Small intestine (tissue), 7 donors: ENCODE measurements around the gene LRPAP1. TPM values are rescaled to one million over a fixed set of nuclear protein-coding genes. Genes with fewer than 3 reads are reported as not detected.

Experiments used
- DNase-seq, 2 donors: peaks; one replicate each; pipeline versions ENCODE4 v3.0.0 to v3.0.0-alpha.2; 2013
- FAIRE-seq: peaks from 2 replicates; lab custom pipeline; 2012; peaks lifted over from hg19 to GRCh38; lab: Jason Lieb, UNC
- H3K27ac ChIP-seq, 3 donors: one replicate each; pipeline ENCODE4 v1.5.1; 2013; ENCODE audit warnings: low read length in 2 of 3, mild to moderate bottlenecking in 2 of 3, control low read depth in 1 of 3, inconsistent platforms in 1 of 3, low read depth in 1 of 3, moderate library complexity in 1 of 3
- H3K27me3 ChIP-seq, 3 donors: one replicate each; pipeline ENCODE4 v1.6.1; 2013; ENCODE audit warnings: low read length in 3 of 3, inconsistent platforms in 1 of 3; ENCODE audit not compliant: control insufficient read depth in 3 of 3, insufficient read depth in 3 of 3
- H3K36me3 ChIP-seq, 3 donors: one replicate each; pipeline ENCODE4 v1.6.1; 2013; ENCODE audit warnings: low read length in 3 of 3, inconsistent platforms in 1 of 3, low read depth in 1 of 3, mild to moderate bottlenecking in 1 of 3, moderate library complexity in 1 of 3; ENCODE audit not compliant: control insufficient read depth in 3 of 3, insufficient read depth in 2 of 3
- H3K4me1 ChIP-seq, 3 donors: one replicate each; pipeline ENCODE4 v1.6.1; 2013; ENCODE audit warnings: low read length in 2 of 3, inconsistent platforms in 1 of 3, low read depth in 1 of 3, mild to moderate bottlenecking in 1 of 3, moderate library complexity in 1 of 3; ENCODE audit not compliant: control insufficient read depth in 3 of 3, insufficient read depth in 2 of 3
- H3K4me3 ChIP-seq, 3 donors: one replicate each; pipeline ENCODE4 v1.5.1; 2013; ENCODE audit warnings: low read length in 3 of 3, control low read depth in 1 of 3, inconsistent platforms in 1 of 3, low read depth in 1 of 3, mild to moderate bottlenecking in 1 of 3, moderate library complexity in 1 of 3
- H3K9me3 ChIP-seq, 2 donors: one replicate each; pipeline ENCODE4 v1.6.1; 2013; ENCODE audit warnings: low read depth in 1 of 2, low read length in 1 of 2; ENCODE audit not compliant: control insufficient read depth in 2 of 2, insufficient read depth in 1 of 2
- WGBS, 3 donors: extraction: QIAGEN DNeasy Blood & Tissue Kit; methylation state at CpG; one replicate each; pipeline ENCODE4 v1.1.7; 2013; 5-methylcytosine and 5-hydroxymethylcytosine counted together
- polyA plus RNA-seq, 4 donors: library from polyadenylated mRNA; stranded (reverse) in 3 of 4; unstranded in 1 of 4; fragments of 200-250 nt in 3 of 4; fragments of 120-200 nt in 1 of 4; gene quantifications; one replicate each; pipeline versions ENCODE4 v1.2.1 to v1.2.3, GENCODE V29; 2013
- donor health status: healthy with polysubstance abuse.
- donor health status: control.
- donor health status: control.
- donor health status: Bipolar disorder and iron deficiency.
- donor health status: healthy.

LRPAP1 gene
- polyA plus RNA-seq, 4 donors: 20.1 to 268 (median 69.6) TPM

GRCh38 chr4:3478446-3479357 lies 53.5 kb downstream of the LRPAP1 start:
- H3K4me3 ChIP-seq: no peak overlapping the region
- H3K36me3 ChIP-seq: no peaks in the 10 kb centered on the region
- DNase-seq (no peak), FAIRE-seq (no peak)
- 76 to 86% (median 84%) methylated on average over 35 of the region's 35 CpGs for WGBS, 3 donors
- H3K4me1 ChIP-seq: peaks cover 0 to 6% (median 0%) of the 10 kb centered on the region in 3 donors
- no peak overlapping the region for H3K27ac ChIP-seq
- H3K27me3 ChIP-seq: peaks cover 0 to 33% (median 8%) of the 10 kb centered on the region in 3 donors
- H3K9me3 ChIP-seq: no peaks in the 10 kb centered on the region

- Histone ChIP-seq H3K4me1 (peaks cover 0 to 6% (median 0%) of the 10 kb centered on the region in 3 donors), H3K9me3 (no peaks in the 10 kb centered on the region), H3K27me3 (peaks cover 0 to 30% (median 5%) of the 10 kb centered on the region in 3 donors), H3K27ac (no peak overlapping the region), H3K4me3 (no peak overlapping the region), H3K36me3 (no peaks in the 10 kb centered on the region)
- FAIRE-seq: no peak
- DNase-seq: no peak
- WGBS, 3 donors: 28 to 69% (median 60%) methylated on average over 20 to 23 of the region's 23 CpGs
Observed at GRCh38 chr4:3477750-3478430, 54.3 kb downstream of the LRPAP1 start.

GRCh38 chr4:3476936-3477749 lies 55.1 kb downstream of the LRPAP1 start:
- Histone ChIP-seq H3K9me3 (no peaks in the 10 kb centered on the region), H3K4me1 (peaks cover 0 to 6% (median 0%) of the 10 kb centered on the region in 3 donors), H3K4me3 (no peak overlapping the region), H3K36me3 (no peaks in the 10 kb centered on the region), H3K27ac (no peak overlapping the region), H3K27me3 (peaks cover 0 to 24% (median 0%) of the 10 kb centered on the region in 3 donors)
- no peak for DNase-seq
- WGBS, 3 donors: 52 to 81% (median 63%) methylated on average over 26 to 27 of the region's 27 CpGs
- no peak for FAIRE-seq

GRCh38 chr4:3476341-3476747 lies 55.9 kb downstream of the LRPAP1 start:
- Histone ChIP-seq H3K27ac (no peak overlapping the region), H3K9me3 (no peaks in the 10 kb centered on the region), H3K36me3 (no peaks in the 10 kb centered on the region), H3K4me1 (peaks cover 0 to 3% (median 0%) of the 10 kb centered on the region in 3 donors), H3K27me3 (peaks cover 0 to 16% (median 0%) of the 10 kb centered on the region in 3 donors), H3K4me3 (no peak overlapping the region)
- FAIRE-seq (no peak), DNase-seq (no peak)
- 81 to 88% (median 84%) methylated on average over 22 of the region's 22 CpGs for WGBS, 3 donors

GRCh38 chr4:3475713-3476260 lies 56.4 kb downstream of the LRPAP1 start:
- FAIRE-seq: no peak
- peaks cover 0 to 2% (median 0%) of the 10 kb centered on the region in 3 donors for H3K4me1 ChIP-seq
- WGBS, 3 donors: 42 to 71% (median 54%) methylated on average over 17 to 22 of the region's 22 CpGs
- no peak overlapping the region for H3K4me3 ChIP-seq
- no peaks in the 10 kb centered on the region for H3K9me3 ChIP-seq
- peaks cover 0 to 10% (median 0%) of the 10 kb centered on the region in 3 donors for H3K27me3 ChIP-seq
- DNase-seq: no peak
- no peaks in the 10 kb centered on the region for H3K36me3 ChIP-seq
- H3K27ac ChIP-seq: no peak overlapping the region

GRCh38 chr4:3475041-3475712 lies 57.0 kb downstream of the LRPAP1 start:
- Histone ChIP-seq H3K4me1 (no peaks in the 10 kb centered on the region), H3K36me3 (no peaks in the 10 kb centered on the region), H3K27ac (no peak overlapping the region), H3K9me3 (no peaks in the 10 kb centered on the region), H3K4me3 (no peak overlapping the region), H3K27me3 (peaks cover 0 to 8% (median 0%) of the 10 kb centered on the region in 3 donors)
- FAIRE-seq (no peak), DNase-seq (no peak)
- WGBS, 3 donors: 47 to 78% (median 60%) methylated on average over 15 of the region's 15 CpGs

- DNase-seq (no peak), FAIRE-seq (no peak)
- H3K36me3 ChIP-seq: no peaks in the 10 kb centered on the region
- H3K27me3 ChIP-seq: peaks cover 0 to 8% (median 0%) of the 10 kb centered on the region in 3 donors
- no peak overlapping the region for H3K4me3 ChIP-seq
- no peak overlapping the region for H3K27ac ChIP-seq
- no peaks in the 10 kb centered on the region for H3K9me3 ChIP-seq
- WGBS, 3 donors: 80 to 81% (median 80%) methylated on average over 13 of the region's 13 CpGs
- no peaks in the 10 kb centered on the region for H3K4me1 ChIP-seq
Observed at GRCh38 chr4:3473996-3474765, 58.0 kb downstream of the LRPAP1 start.
